ENCODE measurements around the gene ADAT2. TPM values are rescaled to one million over a fixed set of nuclear protein-coding genes. Genes with fewer than 3 reads are reported as not detected.

Gene ADAT2
- polyA plus RNA-seq, 1 of the 3 experiments (the other 2 are of a cell fraction) = 5.4 TPM

DNA sequence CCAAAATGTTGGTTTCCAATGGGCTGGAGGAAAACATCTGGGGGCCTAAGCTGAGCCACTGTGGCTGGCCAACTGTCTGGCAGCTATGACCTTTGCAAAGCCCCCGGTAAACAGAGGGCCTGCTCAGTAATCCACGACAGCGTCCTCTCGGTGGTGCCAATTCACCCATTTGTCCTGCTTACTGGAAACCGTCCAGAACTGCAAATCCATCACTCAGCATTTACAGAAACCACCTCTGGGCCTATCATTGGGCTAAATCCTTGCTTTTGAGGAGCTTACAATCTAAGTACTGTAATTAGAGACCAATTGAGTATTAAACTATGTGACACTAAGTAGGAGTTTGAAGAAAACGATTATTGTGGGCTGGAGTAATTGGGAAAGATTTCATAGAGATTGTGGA lies 31.0 kb downstream of the ADAT2 start (continued):
- TF ChIP-seq, protein P1, sequence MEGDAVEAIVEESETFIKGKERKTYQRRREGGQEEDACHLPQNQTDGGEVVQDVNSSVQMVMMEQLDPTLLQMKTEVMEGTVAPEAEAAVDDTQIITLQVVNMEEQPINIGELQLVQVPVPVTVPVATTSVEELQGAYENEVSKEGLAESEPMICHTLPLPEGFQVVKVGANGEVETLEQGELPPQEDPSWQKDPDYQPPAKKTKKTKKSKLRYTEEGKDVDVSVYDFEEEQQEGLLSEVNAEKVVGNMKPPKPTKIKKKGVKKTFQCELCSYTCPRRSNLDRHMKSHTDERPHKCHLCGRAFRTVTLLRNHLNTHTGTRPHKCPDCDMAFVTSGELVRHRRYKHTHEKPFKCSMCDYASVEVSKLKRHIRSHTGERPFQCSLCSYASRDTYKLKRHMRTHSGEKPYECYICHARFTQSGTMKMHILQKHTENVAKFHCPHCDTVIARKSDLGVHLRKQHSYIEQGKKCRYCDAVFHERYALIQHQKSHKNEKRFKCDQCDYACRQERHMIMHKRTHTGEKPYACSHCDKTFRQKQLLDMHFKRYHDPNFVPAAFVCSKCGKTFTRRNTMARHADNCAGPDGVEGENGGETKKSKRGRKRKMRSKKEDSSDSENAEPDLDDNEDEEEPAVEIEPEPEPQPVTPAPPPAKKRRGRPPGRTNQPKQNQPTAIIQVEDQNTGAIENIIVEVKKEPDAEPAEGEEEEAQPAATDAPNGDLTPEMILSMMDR (IDR thresholded peaks at IDR 0.05) = no peak
- no peak for TF ChIP-seq ELF1 (IDR thresholded peaks at IDR 0.05)
- TF ChIP-seq MEF2A (IDR thresholded peaks at IDR 0.05; ENCODE audit: borderline replicate concordance, low read depth) = no peak

DNA sequence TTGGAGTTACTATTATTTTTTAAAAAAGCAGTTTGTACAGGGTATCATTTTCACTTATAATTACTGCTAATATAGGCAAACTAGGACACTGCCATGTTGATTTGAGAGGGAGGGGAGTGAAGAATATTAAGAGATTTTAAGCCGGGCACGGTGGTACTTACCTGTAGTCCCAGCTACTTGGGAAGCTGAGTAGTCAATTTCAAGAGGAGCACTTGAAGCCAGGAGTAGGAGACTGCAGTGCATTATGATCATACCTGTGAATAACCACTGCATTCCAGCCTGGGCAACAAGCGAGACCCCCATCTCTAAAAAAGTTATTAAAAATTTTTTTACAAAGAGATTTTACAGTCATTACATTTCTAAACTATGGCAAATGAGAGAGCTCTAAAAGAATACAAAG lies 35.7 kb downstream of the ADAT2 start:
- Histone ChIP-seq H3K79me2 (ENCODE audit: insufficient read depth) (no peaks in the 10 kb centered on the region), H3K27me3 (ENCODE audit: insufficient read depth) (no peaks in the 10 kb centered on the region), H3K4me1 (ENCODE audit: control insufficient read depth in 1 of 2, insufficient read depth in 2 of 2, low read depth in 1 of 2, low read length in 1 of 2) (no peaks in the 10 kb centered on the region), H3K9me2 (no peaks in the 10 kb centered on the region), H3K9me3 (no peaks in the 10 kb centered on the region), H3K9ac (no peak overlapping the region), H3K4me2 (no peak overlapping the region), H3K36me3 (replicated peaks in 1 of 2; ENCODE audit: control insufficient read depth in 1 of 2, insufficient read depth in 2 of 2, low read length in 1 of 2) (no peaks in the 10 kb centered on the region), H2AFZ (ENCODE audit: low read depth) (no peak overlapping the region), H3K27ac (ENCODE audit: low read depth in 2 of 2, low read length in 1 of 2) (no peak overlapping the region), H4K20me1 (ENCODE audit: insufficient read depth) (no peaks in the 10 kb centered on the region), H3F3A (replicated peaks; ENCODE audit: insufficient read depth) (peaks cover 8% of the 10 kb centered on the region), H3K4me3 (ENCODE audit: low read depth in 2 of 2, low read length in 1 of 2) (no peak overlapping the region)
- DNase-seq = no peak
- 95% methylated on average over 3 of the region's 3 CpGs for WGBS (ENCODE audit: low lambda C conversion rate)
- ChIA-PET CTCF (interaction anchor here (0.9 to 3.8 kb wide), 3 partner anchors 9 to 939 kb away, joined by 3 to 19 read pairs (median 4); no protein-coding TSS in a partner anchor), POLR2A (no interaction called here)
- no peak for TF ChIP-seq GABPA (IDR thresholded peaks at IDR 0.05; ENCODE audit: low read depth)
- TF ChIP-seq, protein P2, sequence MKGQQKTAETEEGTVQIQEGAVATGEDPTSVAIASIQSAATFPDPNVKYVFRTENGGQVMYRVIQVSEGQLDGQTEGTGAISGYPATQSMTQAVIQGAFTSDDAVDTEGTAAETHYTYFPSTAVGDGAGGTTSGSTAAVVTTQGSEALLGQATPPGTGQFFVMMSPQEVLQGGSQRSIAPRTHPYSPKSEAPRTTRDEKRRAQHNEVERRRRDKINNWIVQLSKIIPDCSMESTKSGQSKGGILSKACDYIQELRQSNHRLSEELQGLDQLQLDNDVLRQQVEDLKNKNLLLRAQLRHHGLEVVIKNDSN (IDR thresholded peaks at IDR 0.05; ENCODE audit: borderline replicate concordance, low read depth) = no peak
- TF ChIP-seq TEAD4 (IDR thresholded peaks at IDR 0.05; ENCODE audit: borderline replicate concordance, insufficient read depth) = no peak
- no peak for TF ChIP-seq FOSL2 (IDR thresholded peaks at IDR 0.05; ENCODE audit: borderline replicate concordance, low read depth)
- no peak for TF ChIP-seq FOXJ3 (CRISPR knock-in tag; IDR thresholded peaks at IDR 0.05)
- no peak for TF ChIP-seq RFX5 (IDR thresholded peaks at IDR 0.05; ENCODE audit: low read length)
- TF ChIP-seq JUND (IDR thresholded peaks at IDR 0.05) = no peak
- no peak for TF ChIP-seq MXI1 (IDR thresholded peaks at IDR 0.05; ENCODE audit: low read depth, low read length)
- TF ChIP-seq, protein P3, sequence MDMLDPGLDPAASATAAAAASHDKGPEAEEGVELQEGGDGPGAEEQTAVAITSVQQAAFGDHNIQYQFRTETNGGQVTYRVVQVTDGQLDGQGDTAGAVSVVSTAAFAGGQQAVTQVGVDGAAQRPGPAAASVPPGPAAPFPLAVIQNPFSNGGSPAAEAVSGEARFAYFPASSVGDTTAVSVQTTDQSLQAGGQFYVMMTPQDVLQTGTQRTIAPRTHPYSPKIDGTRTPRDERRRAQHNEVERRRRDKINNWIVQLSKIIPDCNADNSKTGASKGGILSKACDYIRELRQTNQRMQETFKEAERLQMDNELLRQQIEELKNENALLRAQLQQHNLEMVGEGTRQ (IDR thresholded peaks at IDR 0.05; ENCODE audit: borderline replicate concordance, low read depth, low read length) = no peak
- no peak for TF ChIP-seq MEF2A (IDR thresholded peaks at IDR 0.05; ENCODE audit: borderline replicate concordance, low read depth)
- no peak for TF ChIP-seq CHD2 (IDR thresholded peaks at IDR 0.05; ENCODE audit: low read length, partially characterized antibody)
- TF ChIP-seq FOXM1 (IDR thresholded peaks at IDR 0.05; ENCODE audit: low read depth) = no peak
- no peak for TF ChIP-seq SMC3 (IDR thresholded peaks at IDR 0.05; ENCODE audit: low read depth, low read length)
- TF ChIP-seq NFIC (IDR thresholded peaks at IDR 0.05; ENCODE audit: borderline replicate concordance) = no peak
- TF ChIP-seq, protein P4, sequence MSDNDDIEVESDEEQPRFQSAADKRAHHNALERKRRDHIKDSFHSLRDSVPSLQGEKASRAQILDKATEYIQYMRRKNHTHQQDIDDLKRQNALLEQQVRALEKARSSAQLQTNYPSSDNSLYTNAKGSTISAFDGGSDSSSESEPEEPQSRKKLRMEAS (IDR thresholded peaks at IDR 0.05; ENCODE audit: low read depth) = no peak
- no peak for TF ChIP-seq NRF1 (IDR thresholded peaks at IDR 0.05; ENCODE audit: low read depth, low read length)
